B cell (primary cell): ENCODE measurements around the gene RNF213. TPM values are rescaled to one million over a fixed set of nuclear protein-coding genes. Genes with fewer than 3 reads are reported as not detected.

ENCODE experiments used
- ATAC-seq: fragments of 200-7000 bp; cut with Tn5 transposase; one replicate; pipeline ENCODE4 v1.10.0; 2021; ENCODE audit warnings: low read depth, mild to moderate bottlenecking, moderate number of reproducible peaks, moderate library complexity
- CTCF ChIA-PET: fragments of 350-600 bp; sonication (Branson Sonifier 250); formaldehyde crosslinking; loops from one replicate; lab custom pipeline; 2021; ENCODE audit warnings: antibody characterized with exemption, inconsistent platforms; lab: Charles Lee
- POLR2A ChIA-PET: fragments of 350-600 bp; sonication (Branson Sonifier 250); formaldehyde crosslinking; loops from one replicate; lab custom pipeline; 2021; ENCODE audit warnings: antibody characterized with exemption; lab: Charles Lee
- DNase-seq: peaks from one replicate; pipeline ENCODE4 v3.0.0; 2013
- H2AFZ ChIP-seq: 2 replicates; pipeline ENCODE4 v1.6.1; 2012; ENCODE audit warnings: mild to moderate bottlenecking, low read depth, low read length; ENCODE audit not compliant: insufficient read depth, poor library complexity, severe bottlenecking
- H3K27ac ChIP-seq, 2 donors: 1 replicate in 1 of 2; 2 replicates in 1 of 2; pipeline ENCODE4 v1.5.1; 2012 to 2013; ENCODE audit warnings: low read length in 2 of 2, mild to moderate bottlenecking in 2 of 2, moderate library complexity in 1 of 2
- H3K27me3 ChIP-seq, 4 experiments: fragments of 200-600 bp in 1 of 4; sonication (generic) in 1 of 4; replicated peaks in 1 of 4; 1 replicate in 2 of 4; 2 replicates in 2 of 4; pipeline versions ENCODE4 v1.6.1 to v1.7.0; 2013 to 2016; ENCODE audit warnings: low read length in 3 of 4, mild to moderate bottlenecking in 2 of 4, mixed read lengths in 1 of 4, moderate library complexity in 1 of 4; ENCODE audit not compliant: insufficient read depth in 4 of 4, control insufficient read depth in 3 of 4; ENCODE audit errors: control extremely low read depth in 1 of 4
- H3K36me3 ChIP-seq, 2 experiments: replicated peaks in 1 of 2; 1 replicate in 1 of 2; 2 replicates in 1 of 2; pipeline versions ENCODE4 v1.6.1 to v1.7.1; 2013; ENCODE audit warnings: low read length in 1 of 2; ENCODE audit not compliant: insufficient read depth in 2 of 2, control insufficient read depth in 1 of 2; ENCODE audit errors: control extremely low read depth in 1 of 2, extremely low read depth in 1 of 2
- H3K4me1 ChIP-seq, 2 donors: fragments of 200-600 bp in 1 of 2; sonication (generic) in 1 of 2; 1 replicate in 1 of 2; 2 replicates in 1 of 2; pipeline versions ENCODE4 v1.5.1 to v1.6.1; 2013 to 2017; ENCODE audit warnings: low read length in 2 of 2; ENCODE audit not compliant: control insufficient read depth in 2 of 2, insufficient read depth in 2 of 2
- H3K4me2 ChIP-seq: replicated peaks from 2 replicates; pipeline ENCODE3; 2012; ENCODE audit warnings: mild to moderate bottlenecking, low read depth, low read length; ENCODE audit not compliant: poor library complexity, severe bottlenecking
- H3K4me3 ChIP-seq, 5 experiments: fragments of 200-600 bp in 1 of 5; sonication (generic) in 1 of 5; 1 replicate in 3 of 5; 2 replicates in 2 of 5; pipeline versions ENCODE4 v1.5.1 to v1.7.0; 2011 to 2016; ENCODE audit warnings: low read length in 4 of 5, mild to moderate bottlenecking in 4 of 5, low read depth in 2 of 5, control low read depth in 1 of 5, moderate library complexity in 1 of 5; ENCODE audit not compliant: insufficient read depth in 1 of 5; ENCODE audit errors: control extremely low read depth in 1 of 5, extremely low read depth in 1 of 5
- H3K79me2 ChIP-seq: fragments of 200-600 bp; sonication (generic); one replicate; pipeline ENCODE4 v1.6.0; 2016; ENCODE audit warnings: low read length; ENCODE audit not compliant: control insufficient read depth, insufficient read depth
- H3K9ac ChIP-seq: fragments of 200-600 bp; sonication (generic); 2 replicates; pipeline ENCODE4 v1.6.1; 2017; ENCODE audit warnings: mild to moderate bottlenecking, low read length, moderate library complexity
- H3K9me3 ChIP-seq, 3 donors: one replicate each; pipeline versions ENCODE4 v1.6.1 to v1.7.1; 2013; ENCODE audit warnings: low read length in 2 of 3; ENCODE audit not compliant: control insufficient read depth in 2 of 3, insufficient read depth in 1 of 3; ENCODE audit errors: control extremely low read depth in 1 of 3
- H4K20me1 ChIP-seq: 2 replicates; pipeline ENCODE4 v1.6.0; 2012; ENCODE audit warnings: mild to moderate bottlenecking, low read length; ENCODE audit not compliant: insufficient read depth, control insufficient read depth, poor library complexity, severe bottlenecking
- H3K27ac Mint-ChIP-seq: one replicate; pipeline ENCODE4 v1.8.0; 2021; ENCODE audit warnings: mixed read lengths
- H3K27me3 Mint-ChIP-seq: one replicate; pipeline ENCODE4 v1.8.0; 2021; ENCODE audit warnings: mixed read lengths
- H3K4me1 Mint-ChIP-seq: one replicate; pipeline ENCODE4 v1.8.0; 2021; ENCODE audit warnings: mixed read lengths
- H3K4me3 Mint-ChIP-seq: one replicate; pipeline ENCODE4 v1.8.0; 2021; ENCODE audit warnings: mixed read lengths
- H3K9me3 Mint-ChIP-seq: one replicate; pipeline ENCODE4 v1.8.0; 2022; ENCODE audit warnings: mixed read lengths; ENCODE audit not compliant: insufficient read depth
- CTCF ChIP-seq: fragments of 200-600 bp; IDR thresholded peaks from one replicate; pipeline ENCODE4 v1.8.0; 2022; ENCODE audit warnings: antibody characterized with exemption, mild to moderate bottlenecking
- EZH2 ChIP-seq: IDR thresholded peaks from 2 replicates; pipeline ENCODE4 v1.6.1; 2012; ENCODE audit warnings: borderline replicate concordance, low read depth, mild to moderate bottlenecking, moderate library complexity, low read length; ENCODE audit not compliant: insufficient read depth, poor library complexity, severe bottlenecking
- WGBS: methylation state at CpG from one replicate; pipeline ENCODE4 v1.1.5; 2013; ENCODE audit warnings: missing lambda C conversion rate; ENCODE audit not compliant: insufficient coverage; 5-methylcytosine and 5-hydroxymethylcytosine counted together
- intact Hi-C: fragments of 100-400 bp; cut with micrococcal nuclease; formaldehyde crosslinking; loops from one replicate; pipeline ENCODE4 v1.10.0; 2022
- polyA plus RNA-seq: library from polyadenylated mRNA; depleted of rRNA; stranded (reverse); fragments of >200 nt; gene quantifications from 2 replicates; pipeline ENCODE4 v1.2.3, GENCODE V29; 2012
- total RNA-seq, 2 donors: library from RNA; stranded (reverse); fragments of 120-200 nt in 1 of 2; gene quantifications; 1 replicate in 1 of 2; 2 replicates in 1 of 2; pipeline versions ENCODE4 v1.2.3 to v1.2.4, GENCODE V29; 2013 to 2022

Gene RNF213
- total and polyA plus RNA-seq, 2 donors (not counting 1 experiment from before 2014, with no cell fraction given): 121 to 287 TPM

GRCh38 chr17:80353718-80354275 lies 93.1 kb downstream of the RNF213 start:
- no peaks in the 10 kb centered on the region for H3K9me3 ChIP-seq
- intact Hi-C loops: no loop called here
- H4K20me1 ChIP-seq: peaks cover 11% of the 10 kb centered on the region
- no peak overlapping the region for H3K27ac Mint-ChIP-seq
- H3K4me3 ChIP-seq: no peak overlapping the region
- H3K4me3 Mint-ChIP-seq: no peak overlapping the region
- no peak overlapping the region for H2AFZ ChIP-seq
- H3K27me3 ChIP-seq: no peaks in the 10 kb centered on the region
- ChIA-PET CTCF (no interaction called here), POLR2A (no interaction called here)
- no peak overlapping the region for H3K4me2 ChIP-seq
- 99% methylated on average over 29 of the region's 29 CpGs for WGBS
- H3K27me3 Mint-ChIP-seq: no peaks in the 10 kb centered on the region
- H3K9me3 Mint-ChIP-seq: no peaks in the 10 kb centered on the region
- no peak for ATAC-seq
- H3K9ac ChIP-seq: no peak overlapping the region
- peaks cover 14% of the 10 kb centered on the region for H3K79me2 ChIP-seq
- H3K4me1 ChIP-seq: no peaks in the 10 kb centered on the region
- DNase-seq: no peak
- TF ChIP-seq EZH2 (no peak), CTCF (no peak)
- H3K27ac ChIP-seq: no peak overlapping the region
- peaks cover 3 to 85% of the 10 kb centered on the region in 2 experiments for H3K36me3 ChIP-seq
- H3K4me1 Mint-ChIP-seq: no peaks in the 10 kb centered on the region

DNA sequence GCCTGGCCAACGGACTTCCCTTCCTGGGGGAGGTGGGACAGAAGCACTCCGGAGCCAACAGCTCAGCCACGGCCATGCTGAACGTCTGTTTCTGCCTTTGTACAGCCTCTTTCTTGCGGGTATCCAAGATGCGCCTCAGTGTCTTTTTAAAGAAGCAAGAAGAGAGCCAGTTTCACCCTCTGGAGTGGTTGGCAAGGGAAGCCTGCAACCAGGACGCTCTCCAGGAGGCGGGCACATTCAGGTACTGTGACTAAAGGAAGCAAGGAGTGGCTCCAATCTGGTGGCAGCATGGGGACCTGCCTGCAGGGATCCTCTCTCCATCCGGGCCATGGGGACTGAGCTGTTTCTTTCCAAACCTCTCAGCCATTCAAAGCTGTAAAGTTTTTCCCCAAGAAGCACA lies 93.7 kb downstream of the RNF213 start:
- DNase-seq (no peak), ATAC-seq (no peak)
- Mint-ChIP-seq H3K9me3 (no peaks in the 10 kb centered on the region), H3K27ac (no peak overlapping the region), H3K4me3 (no peak overlapping the region), H3K27me3 (no peaks in the 10 kb centered on the region), H3K4me1 (no peaks in the 10 kb centered on the region)
- ChIA-PET CTCF (no interaction called here), POLR2A (no interaction called here)
- Histone ChIP-seq H2AFZ (no peak overlapping the region), H3K9ac (no peak overlapping the region), H3K4me3 (no peak overlapping the region), H3K36me3 (peaks cover 1 to 85% of the 10 kb centered on the region in 2 experiments), H4K20me1 (peaks cover 7% of the 10 kb centered on the region), H3K9me3 (no peaks in the 10 kb centered on the region), H3K27me3 (no peaks in the 10 kb centered on the region), H3K79me2 (peaks cover 9% of the 10 kb centered on the region), H3K27ac (no peak overlapping the region), H3K4me2 (no peak overlapping the region), H3K4me1 (no peaks in the 10 kb centered on the region)
- intact Hi-C loops: no loop called here
- 95% methylated on average over 9 of the region's 9 CpGs for WGBS
- TF ChIP-seq CTCF (no peak), EZH2 (no peak)
